NCI-H446 treated with DMSO at 0.1 percent for 48 hours (cell line): ENCODE results near the gene ECHDC3.

Experiments used
- DNase-seq: peaks from one replicate; lab custom pipeline; 2025; lab: John Stamatoyannopoulos, UW

ECHDC3 gene

DNA sequence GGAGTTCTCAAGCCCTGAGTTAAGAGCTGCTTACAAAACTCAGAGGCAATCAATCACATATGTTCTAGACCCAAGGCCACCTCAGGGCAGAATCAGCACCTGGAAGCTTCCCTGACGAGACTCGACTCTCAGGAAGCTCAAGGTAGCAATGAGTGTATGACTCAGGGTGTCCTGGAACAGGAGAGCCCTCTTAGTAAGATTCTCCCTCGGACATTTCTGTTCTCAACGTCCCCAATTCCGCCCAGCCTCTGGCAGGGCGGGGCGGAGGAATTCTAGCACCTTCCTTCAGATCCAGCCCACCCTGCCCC, 41.3 kb downstream of the ECHDC3 start:
- no peak for DNase-seq

DNA sequence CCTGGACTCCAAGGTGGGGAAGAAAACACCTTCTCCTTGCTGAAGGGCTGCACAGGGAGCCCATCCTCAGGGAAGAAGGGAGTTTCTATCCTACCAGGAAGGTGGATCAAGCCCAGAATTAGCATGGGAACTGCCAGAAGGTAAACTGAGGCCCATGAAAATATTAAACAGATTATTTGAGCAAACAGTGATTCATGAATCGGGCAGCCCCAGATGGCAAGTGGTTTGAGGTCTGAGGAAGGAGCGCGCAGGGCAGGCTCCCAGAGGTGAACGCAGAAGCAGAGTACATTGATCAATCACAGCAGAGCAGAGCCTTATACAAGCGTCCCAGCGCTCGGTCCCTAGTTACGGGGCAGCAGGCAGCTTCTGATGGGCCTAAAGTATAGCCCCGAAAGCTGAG, 45.2 kb downstream of the ECHDC3 start:
- DNase-seq: no peak

DNA sequence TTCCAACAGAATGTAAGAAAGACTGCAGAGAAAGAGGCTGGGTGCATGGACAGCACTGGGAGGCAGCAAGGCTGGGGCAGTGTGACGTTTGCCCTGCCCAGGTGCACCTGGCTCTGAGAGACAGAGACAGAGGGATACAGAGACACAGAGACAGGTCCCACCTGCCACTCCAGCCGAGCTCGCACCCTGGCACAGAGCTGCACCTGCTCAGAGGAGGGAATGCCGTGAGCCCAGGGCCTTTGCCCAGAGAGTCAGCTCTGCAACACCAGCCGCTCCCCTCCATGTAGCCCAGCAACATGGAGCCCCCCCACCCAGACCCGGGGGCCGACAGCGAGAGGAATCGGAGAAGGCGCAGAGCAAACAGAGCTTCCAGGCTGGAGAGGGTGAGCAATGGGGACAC, 45.7 kb downstream of the ECHDC3 start:
- no peak for DNase-seq

DNA sequence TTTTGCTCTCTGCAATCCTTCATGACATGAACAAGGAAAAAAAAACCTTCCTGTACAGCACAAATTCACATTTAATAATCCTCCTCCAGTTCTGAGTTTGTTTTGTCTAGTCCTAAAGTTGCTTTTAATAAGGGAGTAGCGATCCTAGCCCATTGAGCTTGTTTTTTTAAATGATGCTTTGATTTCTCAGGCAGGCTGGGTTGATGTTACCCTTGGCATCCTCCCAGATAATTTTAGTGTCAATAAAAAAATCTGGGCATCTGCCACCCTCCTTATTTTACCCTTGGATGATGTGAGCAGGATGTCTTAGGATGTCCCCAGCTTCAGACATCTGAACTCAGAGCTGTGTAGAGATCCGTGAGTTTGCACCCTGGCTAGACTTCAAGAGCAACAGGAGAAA, 47.1 kb downstream of the ECHDC3 start:
- DNase-seq: no peak

DNA sequence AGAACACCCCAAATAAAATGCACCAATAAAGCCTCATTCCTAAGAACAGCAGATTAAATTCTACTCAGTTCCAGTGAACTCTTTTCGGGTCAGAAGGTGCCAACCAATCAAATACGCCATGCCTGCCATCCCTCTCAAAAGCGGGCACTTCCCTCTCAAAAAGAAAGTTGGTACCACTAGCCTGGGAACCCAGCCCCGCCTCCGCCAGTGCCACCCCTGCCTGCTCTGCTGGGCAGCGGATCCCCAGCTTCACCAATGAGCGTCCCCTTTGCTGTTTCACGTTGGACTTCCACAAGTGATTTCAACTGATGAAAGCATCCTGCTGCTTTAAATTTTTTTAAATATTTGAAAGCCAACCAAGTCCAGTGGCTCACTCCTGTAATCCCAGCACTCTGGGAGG, 47.8 kb downstream of the ECHDC3 start:
- no peak for DNase-seq

DNA sequence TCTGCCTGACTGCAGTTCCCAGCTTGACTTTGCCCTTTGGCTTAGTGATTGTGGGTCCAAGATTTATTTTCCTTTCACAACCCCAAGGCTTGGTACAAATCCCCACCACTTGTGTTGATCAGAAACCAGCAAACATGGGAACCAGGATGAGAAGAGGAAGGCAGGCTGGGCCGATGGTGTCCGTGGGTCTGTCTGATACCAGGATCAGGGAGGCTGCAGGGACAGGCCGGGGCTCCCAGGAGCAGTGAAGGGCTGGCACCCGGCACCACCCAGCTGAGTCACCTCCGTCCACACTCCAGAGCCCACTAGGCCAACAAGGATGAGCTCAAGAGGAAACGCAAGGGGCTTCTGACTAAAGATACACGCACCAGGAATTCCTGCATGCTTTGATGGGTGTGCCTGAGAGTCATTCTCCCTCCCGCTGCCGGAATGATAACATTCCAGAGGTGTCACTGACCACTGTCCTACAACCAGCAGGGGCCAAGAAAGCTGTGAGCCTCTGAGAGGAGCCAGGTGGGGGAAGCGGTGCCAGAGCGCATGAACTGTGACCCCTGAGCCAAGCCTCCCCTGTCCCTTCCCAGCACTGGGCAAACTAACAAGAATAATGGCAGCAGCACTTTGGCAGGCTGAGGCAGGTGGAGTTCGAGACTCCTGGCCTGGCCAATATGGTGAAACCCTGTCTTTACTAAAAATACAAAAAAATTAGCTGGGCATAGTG, 51.7 kb downstream of the ECHDC3 start:
- no peak for DNase-seq

- DNase-seq: no peak
These were observed 52.4 kb downstream of the ECHDC3 start for GRCh38 chr10:11794566-11794965.

- no peak for DNase-seq
These were observed 53.1 kb downstream of the ECHDC3 start for GRCh38 chr10:11795101-11795920.

GRCh38 chr10:11796474-11796873, 54.3 kb downstream of the ECHDC3 start:
- DNase-seq: peak; percentile 4

DNA sequence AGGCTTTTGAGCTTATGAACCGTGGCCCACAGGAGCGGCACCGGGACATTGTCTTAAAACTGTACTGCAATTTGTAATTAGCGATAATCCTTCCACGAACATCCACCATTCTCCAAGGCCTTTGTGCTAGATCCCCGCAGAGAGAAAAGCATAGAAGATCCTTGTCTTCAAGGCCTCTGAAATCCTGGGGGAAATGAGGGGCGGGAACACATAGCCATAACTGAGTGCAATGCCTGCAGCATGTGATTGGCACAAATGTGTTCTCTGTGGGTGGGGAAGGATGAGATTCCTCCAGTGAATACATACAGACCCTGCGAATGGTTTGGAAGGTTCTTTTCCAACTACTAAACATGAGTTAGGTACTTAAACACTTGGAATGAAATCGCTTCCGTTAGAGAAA, 55.1 kb downstream of the ECHDC3 start:
- DNase-seq: no peak

- DNase-seq: no peak
These were observed 55.9 kb downstream of the ECHDC3 start for GRCh38 chr10:11797847-11798633.

- DNase-seq: no peak
These were observed 56.9 kb downstream of the ECHDC3 start for GRCh38 chr10:11798845-11799735.

DNA sequence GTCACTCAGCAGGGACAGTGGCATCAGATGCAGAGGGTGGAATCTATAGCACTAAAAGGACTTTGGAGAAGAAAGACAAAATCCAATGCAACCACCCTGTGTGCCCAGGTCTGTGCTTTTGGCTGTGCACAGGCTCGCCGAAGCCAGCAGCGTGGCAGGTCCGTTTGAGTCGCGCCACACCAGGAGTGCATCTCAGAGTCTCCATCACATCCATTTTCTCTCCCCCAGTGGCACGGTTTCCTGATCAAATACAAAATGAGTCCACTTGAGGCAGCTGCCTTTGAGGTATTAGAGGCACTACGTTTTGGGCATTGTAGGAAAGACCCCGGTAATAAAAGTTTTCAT, 57.5 kb downstream of the ECHDC3 start:
- DNase-seq: no peak

DNA sequence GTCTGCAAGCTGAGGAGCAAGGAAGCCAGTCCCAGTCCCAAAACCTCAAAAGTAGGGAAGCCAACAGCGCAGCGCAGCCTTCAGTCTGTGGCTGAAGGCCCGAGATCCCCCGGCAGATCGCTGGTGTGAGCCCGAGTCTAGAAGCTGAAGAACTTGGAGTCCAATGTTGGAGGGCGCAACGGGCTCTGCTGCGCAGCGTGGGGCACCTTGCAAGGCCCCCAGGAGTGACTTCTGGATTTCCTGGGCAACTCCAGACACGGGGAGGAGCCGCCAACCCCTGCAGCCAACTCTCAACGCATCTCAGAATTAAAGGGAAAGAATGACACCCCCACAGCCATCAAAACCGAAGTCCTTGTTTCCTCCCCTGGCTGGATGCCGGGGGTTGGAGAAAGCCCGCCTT, 62.2 kb downstream of the ECHDC3 start:
- no peak for DNase-seq

DNA sequence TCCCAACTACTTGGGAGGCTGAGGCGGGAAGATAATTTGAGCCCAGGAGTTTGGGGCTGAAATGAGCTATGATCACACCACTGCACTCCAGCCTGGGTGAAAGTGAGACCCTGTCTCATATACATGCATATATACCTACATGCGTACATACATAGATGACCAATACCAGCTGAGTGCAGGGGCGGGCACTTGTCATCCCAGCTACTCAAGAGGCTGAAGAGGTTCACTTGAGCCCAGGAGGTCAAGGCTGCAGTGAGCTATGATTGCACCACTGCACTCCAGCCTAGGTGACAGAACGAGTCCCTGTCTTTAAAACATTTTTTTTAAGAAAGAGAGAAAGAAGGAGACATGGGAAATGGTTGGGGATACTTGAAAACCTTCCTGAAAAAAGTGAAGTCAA, 63.6 kb downstream of the ECHDC3 start:
- no peak for DNase-seq

GRCh38 chr10:11806706-11807105, 64.5 kb downstream of the ECHDC3 start:
- DNase-seq: no peak

- DNase-seq: no peak
These were observed 66.6 kb downstream of the ECHDC3 start for GRCh38 chr10:11808808-11809207.

GRCh38 chr10:11810313-11810766, 68.2 kb downstream of the ECHDC3 start:
- DNase-seq: no peak

DNA sequence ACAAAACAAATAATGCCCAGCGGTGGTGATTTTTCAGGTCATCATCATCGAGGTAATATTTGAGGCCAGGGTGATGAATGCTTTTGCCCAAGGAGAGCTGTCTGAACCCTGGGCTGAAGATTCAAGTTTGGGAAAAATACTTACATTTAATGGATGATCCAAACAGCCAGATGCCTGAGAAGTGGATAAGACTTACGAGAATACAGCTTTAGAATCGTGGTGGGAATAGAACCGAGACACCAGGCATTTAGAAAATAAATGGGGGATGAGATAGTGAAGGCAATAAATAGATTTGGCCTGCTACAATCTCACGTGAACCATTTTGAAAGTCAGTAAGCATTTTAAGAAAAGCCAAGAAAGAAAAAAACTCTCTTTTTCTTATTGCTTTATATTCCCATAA, 68.8 kb downstream of the ECHDC3 start:
- DNase-seq: no peak

GRCh38 chr10:11813177-11813576, 71.0 kb downstream of the ECHDC3 start:
- no peak for DNase-seq
